ENCODE data around the gene KRT33B. TPM values are rescaled to one million over a fixed set of nuclear protein-coding genes. Genes with fewer than 3 reads are reported as not detected.
"Not testable (repeated sequence)": the region's sequence is repeated elsewhere in the genome, so short reads cannot be mapped to it uniquely, and the experiment has no call there.

KRT33B gene
- total RNA-seq, 1 donor from 2014 or later, result not detected

- no peaks in the 10 kb centered on the region for H3K36me3 ChIP-seq (ENCODE audit: control insufficient read depth in 3 of 3, insufficient read depth in 3 of 3, low read length in 3 of 3)
- no peak overlapping the region for H3K4me3 ChIP-seq (ENCODE audit: low read length in 3 of 3)
- no peak overlapping the region for H3K27ac ChIP-seq (ENCODE audit: low read depth, low read length)
- H3K27me3 ChIP-seq (ENCODE audit: control insufficient read depth in 3 of 3, insufficient read depth in 3 of 3, low read length in 3 of 3), result peaks cover 0 to 6% (median 0%) of the 10 kb centered on the region in 3 donors
- no peaks in the 10 kb centered on the region for H3K4me1 ChIP-seq (ENCODE audit: control insufficient read depth in 3 of 3, insufficient read depth in 3 of 3, low read length in 3 of 3)
- peaks cover 0 to 2% (median 0%) of the 10 kb centered on the region in 3 donors for H3K9me3 ChIP-seq (ENCODE audit: control insufficient read depth in 3 of 3, low read length in 3 of 3)
- no peak overlapping the region for H3K9ac ChIP-seq (ENCODE audit: low read depth in 1 of 3, low read length in 3 of 3)
These were observed 12.8 kb upstream of the KRT33B start for GRCh38 chr17:41382394-41382793.

GRCh38 chr17:41381943-41382342 is 12.3 kb upstream of the KRT33B start, which contains the start of gene KRT34:
KRT34 (minus strand) TSS chr17:41382306; CDS start chr17:41382246, 60 bp downstream.
- not testable (repeated sequence) for H3K9me3 ChIP-seq (ENCODE audit: control insufficient read depth in 3 of 3, low read length in 3 of 3); H3K4me1 ChIP-seq (ENCODE audit: control insufficient read depth in 3 of 3, insufficient read depth in 3 of 3, low read length in 3 of 3); H3K4me3 ChIP-seq (ENCODE audit: low read length in 3 of 3); H3K36me3 ChIP-seq (ENCODE audit: control insufficient read depth in 3 of 3, insufficient read depth in 3 of 3, low read length in 3 of 3); H3K9ac ChIP-seq (ENCODE audit: low read depth in 1 of 3, low read length in 3 of 3); H3K27ac ChIP-seq (ENCODE audit: low read depth, low read length); H3K27me3 ChIP-seq (ENCODE audit: control insufficient read depth in 3 of 3, insufficient read depth in 3 of 3, low read length in 3 of 3)

- H3K4me3 ChIP-seq (ENCODE audit: low read length in 3 of 3); H3K9me3 ChIP-seq (ENCODE audit: control insufficient read depth in 3 of 3, low read length in 3 of 3); H3K27me3 ChIP-seq (ENCODE audit: control insufficient read depth in 3 of 3, insufficient read depth in 3 of 3, low read length in 3 of 3); H3K27ac ChIP-seq (ENCODE audit: low read depth, low read length); H3K9ac ChIP-seq (ENCODE audit: low read depth in 1 of 3, low read length in 3 of 3); H3K4me1 ChIP-seq (ENCODE audit: control insufficient read depth in 3 of 3, insufficient read depth in 3 of 3, low read length in 3 of 3); H3K36me3 ChIP-seq (ENCODE audit: control insufficient read depth in 3 of 3, insufficient read depth in 3 of 3, low read length in 3 of 3): not testable (repeated sequence)
These were observed 10.5 kb upstream of the KRT33B start for GRCh38 chr17:41380091-41380490.

- Histone ChIP-seq H3K4me3 (ENCODE audit: low read length in 3 of 3) (no peak overlapping the region), H3K9ac (ENCODE audit: low read depth in 1 of 3, low read length in 3 of 3) (no peak overlapping the region), H3K36me3 (ENCODE audit: control insufficient read depth in 3 of 3, insufficient read depth in 3 of 3, low read length in 3 of 3) (no peaks in the 10 kb centered on the region), H3K4me1 (ENCODE audit: control insufficient read depth in 3 of 3, insufficient read depth in 3 of 3, low read length in 3 of 3) (no peaks in the 10 kb centered on the region), H3K27me3 (ENCODE audit: control insufficient read depth in 3 of 3, insufficient read depth in 3 of 3, low read length in 3 of 3) (peaks cover 0 to 6% (median 0%) of the 10 kb centered on the region in 3 donors), H3K27ac (ENCODE audit: low read depth, low read length) (no peak overlapping the region), H3K9me3 (ENCODE audit: control insufficient read depth in 3 of 3, low read length in 3 of 3) (no peaks in the 10 kb centered on the region)
These were observed 7.9 kb upstream of the KRT33B start for GRCh38 chr17:41377546-41377945.

DNA sequence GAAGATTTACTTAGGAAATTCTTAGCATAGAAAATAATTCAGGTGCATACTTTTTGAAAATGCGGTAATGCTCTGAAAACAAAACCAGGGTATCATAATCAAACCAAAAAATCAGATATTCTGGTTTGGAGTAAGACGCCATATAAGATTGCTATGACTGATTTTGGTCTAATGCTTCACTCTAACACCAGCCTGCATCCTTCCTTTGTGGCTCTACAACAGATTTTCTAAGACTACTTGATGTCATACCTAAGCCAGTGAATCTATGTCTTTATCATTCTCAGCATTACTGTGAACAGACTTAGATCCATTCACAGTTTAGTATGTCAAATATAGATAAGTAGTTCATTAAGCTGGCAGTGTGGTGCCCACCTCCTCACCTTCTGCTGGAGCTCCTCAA is 590 bp downstream of the KRT33B start:
- Histone ChIP-seq H3K4me1 (ENCODE audit: control insufficient read depth in 3 of 3, insufficient read depth in 3 of 3, low read length in 3 of 3) (no peaks in the 10 kb centered on the region), H3K9me3 (ENCODE audit: control insufficient read depth in 3 of 3, low read length in 3 of 3) (no peaks in the 10 kb centered on the region), H3K4me3 (ENCODE audit: low read length in 3 of 3) (no peak overlapping the region), H3K9ac (ENCODE audit: low read depth in 1 of 3, low read length in 3 of 3) (no peak overlapping the region), H3K27ac (ENCODE audit: low read depth, low read length) (no peak overlapping the region), H3K27me3 (ENCODE audit: control insufficient read depth in 3 of 3, insufficient read depth in 3 of 3, low read length in 3 of 3) (peaks cover 0 to 3% (median 2%) of the 10 kb centered on the region in 3 donors), H3K36me3 (ENCODE audit: control insufficient read depth in 3 of 3, insufficient read depth in 3 of 3, low read length in 3 of 3) (no peaks in the 10 kb centered on the region)

DNA sequence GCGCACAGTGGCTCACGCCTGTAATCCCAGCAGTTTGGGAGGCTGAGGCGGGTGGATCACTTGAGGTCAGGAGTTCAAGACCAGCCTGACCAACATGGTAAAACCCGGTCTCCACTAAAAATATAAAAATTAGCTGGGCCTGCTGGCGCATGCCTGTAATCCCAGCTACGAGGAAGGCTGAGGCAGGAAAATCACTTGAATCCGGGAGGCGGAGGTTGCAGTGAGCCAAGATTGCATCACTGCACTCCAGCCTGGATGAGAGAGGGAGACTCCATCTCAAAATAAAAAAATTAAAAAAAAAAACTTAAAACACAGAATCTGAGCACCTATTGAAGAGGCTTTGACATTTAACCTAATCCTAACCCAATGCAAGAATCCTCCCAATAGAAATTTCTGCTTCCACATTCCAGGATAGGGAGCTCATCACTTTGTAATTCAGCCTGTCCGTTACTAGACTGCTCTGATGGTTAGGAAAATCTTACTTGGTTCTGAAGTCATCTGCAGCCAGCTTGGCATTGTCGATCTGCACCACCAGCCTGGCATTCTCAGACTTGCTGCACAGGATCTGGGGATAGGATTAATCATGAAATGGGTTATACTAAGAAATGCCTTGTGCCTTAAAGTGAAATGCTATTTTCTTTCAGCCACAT is 2.1 kb downstream of the KRT33B start:
- Histone ChIP-seq H3K36me3 (ENCODE audit: control insufficient read depth in 3 of 3, insufficient read depth in 3 of 3, low read length in 3 of 3) (no peaks in the 10 kb centered on the region), H3K27ac (ENCODE audit: low read depth, low read length) (no peak overlapping the region), H3K4me3 (ENCODE audit: low read length in 3 of 3) (no peak overlapping the region), H3K9me3 (ENCODE audit: control insufficient read depth in 3 of 3, low read length in 3 of 3) (no peaks in the 10 kb centered on the region), H3K9ac (ENCODE audit: low read depth in 1 of 3, low read length in 3 of 3) (no peak overlapping the region), H3K4me1 (ENCODE audit: control insufficient read depth in 3 of 3, insufficient read depth in 3 of 3, low read length in 3 of 3) (no peaks in the 10 kb centered on the region), H3K27me3 (ENCODE audit: control insufficient read depth in 3 of 3, insufficient read depth in 3 of 3, low read length in 3 of 3) (peaks cover 0 to 3% (median 2%) of the 10 kb centered on the region in 3 donors)

DNA sequence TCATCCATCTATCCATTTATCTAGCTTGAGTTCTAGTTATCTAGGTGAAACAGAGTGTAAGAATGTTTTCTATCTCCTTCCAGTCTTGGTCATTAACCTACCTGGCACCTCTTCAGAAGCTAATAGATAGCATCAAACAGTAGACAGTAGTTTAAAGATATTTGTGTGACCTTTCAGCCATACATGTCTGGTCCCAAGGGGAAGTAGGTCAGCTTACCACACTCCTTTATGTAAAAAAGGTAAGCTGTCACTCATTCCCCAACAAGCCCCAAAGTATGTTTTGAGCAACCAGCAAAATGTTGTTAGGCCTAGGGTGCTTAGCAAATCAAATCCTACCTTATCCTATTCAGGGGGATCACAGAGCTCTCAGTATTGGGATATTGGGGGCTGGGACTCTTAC is 3.5 kb downstream of the KRT33B start:
- Histone ChIP-seq H3K4me3 (ENCODE audit: low read length in 3 of 3) (no peak overlapping the region), H3K9ac (ENCODE audit: low read depth in 1 of 3, low read length in 3 of 3) (no peak overlapping the region), H3K4me1 (ENCODE audit: control insufficient read depth in 3 of 3, insufficient read depth in 3 of 3, low read length in 3 of 3) (no peaks in the 10 kb centered on the region), H3K36me3 (ENCODE audit: control insufficient read depth in 3 of 3, insufficient read depth in 3 of 3, low read length in 3 of 3) (no peaks in the 10 kb centered on the region), H3K27ac (ENCODE audit: low read depth, low read length) (no peak overlapping the region), H3K9me3 (ENCODE audit: control insufficient read depth in 3 of 3, low read length in 3 of 3) (no peaks in the 10 kb centered on the region), H3K27me3 (ENCODE audit: control insufficient read depth in 3 of 3, insufficient read depth in 3 of 3, low read length in 3 of 3) (peaks cover 0 to 3% (median 2%) of the 10 kb centered on the region in 3 donors)

- H3K27me3 ChIP-seq (ENCODE audit: control insufficient read depth in 3 of 3, insufficient read depth in 3 of 3, low read length in 3 of 3), result no peaks in the 10 kb centered on the region
- H3K27ac ChIP-seq (ENCODE audit: low read depth, low read length), result no peak overlapping the region
- no peak overlapping the region for H3K9ac ChIP-seq (ENCODE audit: low read depth in 1 of 3, low read length in 3 of 3)
- no peaks in the 10 kb centered on the region for H3K4me1 ChIP-seq (ENCODE audit: control insufficient read depth in 3 of 3, insufficient read depth in 3 of 3, low read length in 3 of 3)
- no peak overlapping the region for H3K4me3 ChIP-seq (ENCODE audit: low read length in 3 of 3)
- no peaks in the 10 kb centered on the region for H3K9me3 ChIP-seq (ENCODE audit: control insufficient read depth in 3 of 3, low read length in 3 of 3)
- no peaks in the 10 kb centered on the region for H3K36me3 ChIP-seq (ENCODE audit: control insufficient read depth in 3 of 3, insufficient read depth in 3 of 3, low read length in 3 of 3)
These were observed 5.7 kb downstream of the KRT33B start for GRCh38 chr17:41363881-41364280.

GRCh38 chr17:41360296-41360995 is 9.2 kb downstream of the KRT33B start:
- H3K27me3 ChIP-seq (ENCODE audit: control insufficient read depth in 3 of 3, insufficient read depth in 3 of 3, low read length in 3 of 3), result no peaks in the 10 kb centered on the region
- no peak overlapping the region for H3K9ac ChIP-seq (ENCODE audit: low read depth in 1 of 3, low read length in 3 of 3)
- H3K4me1 ChIP-seq (ENCODE audit: control insufficient read depth in 3 of 3, insufficient read depth in 3 of 3, low read length in 3 of 3), result no peaks in the 10 kb centered on the region
- no peaks in the 10 kb centered on the region for H3K36me3 ChIP-seq (ENCODE audit: control insufficient read depth in 3 of 3, insufficient read depth in 3 of 3, low read length in 3 of 3)
- no peaks in the 10 kb centered on the region for H3K9me3 ChIP-seq (ENCODE audit: control insufficient read depth in 3 of 3, low read length in 3 of 3)
- H3K4me3 ChIP-seq (ENCODE audit: low read length in 3 of 3), result no peak overlapping the region
- no peak overlapping the region for H3K27ac ChIP-seq (ENCODE audit: low read depth, low read length)

DNA sequence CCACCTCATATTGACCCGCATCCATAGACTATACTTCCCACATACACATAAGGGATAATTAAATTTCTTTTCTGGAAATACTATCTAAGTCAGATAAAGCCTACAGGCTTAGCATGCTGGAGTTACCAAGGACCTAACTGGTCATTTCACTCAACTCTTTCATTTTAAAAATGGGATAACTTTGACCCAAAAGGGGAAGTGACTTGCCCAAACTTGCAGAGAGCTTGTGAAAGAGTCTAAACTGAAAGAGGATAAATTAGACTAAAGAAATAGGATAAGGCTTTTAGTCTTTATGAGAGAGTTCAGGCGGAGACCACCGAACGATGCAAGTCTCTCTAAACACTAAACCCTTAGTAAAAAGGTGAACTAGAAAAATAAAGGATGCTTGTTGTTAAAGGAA is 15.1 kb downstream of the KRT33B start:
- Histone ChIP-seq H3K27me3 (ENCODE audit: control insufficient read depth in 3 of 3, insufficient read depth in 3 of 3, low read length in 3 of 3) (no peaks in the 10 kb centered on the region), H3K36me3 (ENCODE audit: control insufficient read depth in 3 of 3, insufficient read depth in 3 of 3, low read length in 3 of 3) (no peaks in the 10 kb centered on the region)

More for the DNA sequence above, 15.1 kb downstream of the KRT33B start:
- Histone ChIP-seq H3K9ac (ENCODE audit: low read depth in 1 of 3, low read length in 3 of 3) (no peak overlapping the region), H3K4me3 (ENCODE audit: low read length in 3 of 3) (no peak overlapping the region), H3K4me1 (ENCODE audit: control insufficient read depth in 3 of 3, insufficient read depth in 3 of 3, low read length in 3 of 3) (no peaks in the 10 kb centered on the region), H3K27ac (ENCODE audit: low read depth, low read length) (no peak overlapping the region), H3K9me3 (ENCODE audit: control insufficient read depth in 3 of 3, low read length in 3 of 3) (no peaks in the 10 kb centered on the region)

Measured in skeletal muscle tissue (tissue), 4 donors.